HG02943 (cell line): ENCODE results near the gene CDK5RAP2.
"Not testable (repeated sequence)": the region's sequence is repeated elsewhere in the genome, so short reads cannot be mapped to it uniquely, and the experiment has no call there.

Experiments used
- ATAC-seq: cut with Tn5 transposase; IDR thresholded peaks from one replicate; pipeline ENCODE4 v1.9.1; 2021; ENCODE audit warnings: mild to moderate bottlenecking, low read depth, moderate library complexity; ENCODE audit not compliant: unreplicated experiment

Gene CDK5RAP2

GRCh38 chr9:120477534-120478001 is 102.4 kb downstream of the CDK5RAP2 start:
- no peak for ATAC-seq

- ATAC-seq, result no peak
Measured at GRCh38 chr9:120475341-120475740, 104.6 kb downstream of the CDK5RAP2 start.

GRCh38 chr9:120474591-120475243 is 105.2 kb downstream of the CDK5RAP2 start:
- no peak for ATAC-seq

GRCh38 chr9:120473608-120474007 is 106.4 kb downstream of the CDK5RAP2 start:
- ATAC-seq, result no peak

- no peak for ATAC-seq
Measured at GRCh38 chr9:120465685-120466407, 114.1 kb downstream of the CDK5RAP2 start.

- no peak for ATAC-seq
Measured at GRCh38 chr9:120464887-120465421, 115.0 kb downstream of the CDK5RAP2 start.

GRCh38 chr9:120464176-120464886 is 115.6 kb downstream of the CDK5RAP2 start:
- ATAC-seq, result no peak

GRCh38 chr9:120463765-120464164 is 116.2 kb downstream of the CDK5RAP2 start:
- no peak for ATAC-seq

- not testable (repeated sequence) for ATAC-seq
Measured at GRCh38 chr9:120461677-120462076, 118.3 kb downstream of the CDK5RAP2 start.

- ATAC-seq, result no peak
Measured at GRCh38 chr9:120456218-120456617, 123.7 kb downstream of the CDK5RAP2 start.

GRCh38 chr9:120454467-120454866 is 125.5 kb downstream of the CDK5RAP2 start:
- no peak for ATAC-seq

GRCh38 chr9:120453792-120454191 is 126.2 kb downstream of the CDK5RAP2 start:
- ATAC-seq, result no peak

- ATAC-seq, result no peak
Measured at GRCh38 chr9:120452631-120453030, 127.3 kb downstream of the CDK5RAP2 start.

- ATAC-seq, result no peak
Measured at GRCh38 chr9:120450916-120451315, 129.1 kb downstream of the CDK5RAP2 start.

GRCh38 chr9:120449566-120449965 is 130.4 kb downstream of the CDK5RAP2 start:
- ATAC-seq, result no peak

GRCh38 chr9:120447959-120448500 is 131.9 kb downstream of the CDK5RAP2 start:
- no peak for ATAC-seq

GRCh38 chr9:120446671-120447070 is 133.3 kb downstream of the CDK5RAP2 start:
- no peak for ATAC-seq

GRCh38 chr9:120443976-120444375 is 136.0 kb downstream of the CDK5RAP2 start:
- no peak for ATAC-seq

GRCh38 chr9:120443489-120443888 is 136.5 kb downstream of the CDK5RAP2 start:
- ATAC-seq, result no peak

- ATAC-seq, result no peak
Measured at GRCh38 chr9:120442308-120442995, 137.5 kb downstream of the CDK5RAP2 start.
